HG03439 (cell line): ENCODE data around the gene SCARB2.
A peak's percentile ranks its signal among the peaks of the same experiment; 100 is the strongest.

Experiments
- ATAC-seq: cut with Tn5 transposase; IDR thresholded peaks from one replicate; pipeline ENCODE4 v1.9.1; 2021; ENCODE audit warnings: mild to moderate bottlenecking, moderate library complexity; ENCODE audit not compliant: unreplicated experiment

The SCARB2 gene

GRCh38 chr4:76156635-76157034 lies 57.0 kb downstream of the SCARB2 start:
- ATAC-seq, result no peak

GRCh38 chr4:76155979-76156378 lies 57.6 kb downstream of the SCARB2 start:
- no peak for ATAC-seq

- ATAC-seq, result no peak
Measured at GRCh38 chr4:76153356-76153755, 60.3 kb downstream of the SCARB2 start.

- ATAC-seq, result peak; percentile 99
Measured at GRCh38 chr4:76148142-76148865, 65.3 kb downstream of the SCARB2 start, which contains the start of gene NUP54. TSS of gene NUP54 (minus strand) at chr4:76148397. CDS start at chr4:76148374, 23 bp downstream.

GRCh38 chr4:76147454-76148141 lies 66.0 kb downstream of the SCARB2 start:
- ATAC-seq, result peak; percentile 28

GRCh38 chr4:76144546-76144945 lies 69.1 kb downstream of the SCARB2 start:
- ATAC-seq, result no peak

GRCh38 chr4:76141241-76141640 lies 72.4 kb downstream of the SCARB2 start:
- ATAC-seq, result no peak

- ATAC-seq, result no peak
Measured at GRCh38 chr4:76127754-76128153, 85.9 kb downstream of the SCARB2 start.

- ATAC-seq, result no peak
Measured at GRCh38 chr4:76125816-76126215, 87.8 kb downstream of the SCARB2 start.

- ATAC-seq, result no peak
Measured at GRCh38 chr4:76120199-76120598, 93.4 kb downstream of the SCARB2 start.

GRCh38 chr4:76117536-76117935 lies 96.1 kb downstream of the SCARB2 start:
- no peak for ATAC-seq

- ATAC-seq, result no peak
Measured at GRCh38 chr4:76116821-76117220, 96.8 kb downstream of the SCARB2 start.
